BE2C (cell line): ENCODE measurements around the gene CAMTA1.

Source experiments
- DNase-seq: peaks from one replicate; pipeline ENCODE4 v3.0.0-alpha.2; 2020
- H3K27me3 ChIP-seq: fragments of 250-450 bp; sonication (Bioruptor Pico); 2 replicates; pipeline ENCODE4 v1.5.1; 2020; ENCODE audit warnings: mild to moderate bottlenecking
- H3K36me3 ChIP-seq: fragments of 250-450 bp; sonication (Bioruptor Pico); 2 replicates; pipeline ENCODE4 v1.5.1; 2020; ENCODE audit warnings: mild to moderate bottlenecking
- H3K4me1 ChIP-seq: fragments of 250-450 bp; sonication (Bioruptor Pico); 2 replicates; pipeline ENCODE4 v1.5.1; 2020
- H3K4me3 ChIP-seq: 2 replicates; pipeline ENCODE4 v1.5.1; 2011; ENCODE audit warnings: low read depth, low read length
- H3K9me3 ChIP-seq: fragments of 250-450 bp; sonication (Bioruptor Pico); 2 replicates; pipeline ENCODE4 v1.5.1; 2020
- CTCF ChIP-seq: IDR thresholded peaks from 2 replicates; pipeline ENCODE4 v1.5.1; 2012; ENCODE audit warnings: mild to moderate bottlenecking, low read depth, low read length

The CAMTA1 gene

GRCh38 chr1:7453038-7453437, 667.8 kb downstream of the CAMTA1 start:
- Histone ChIP-seq H3K36me3 (no peaks in the 10 kb centered on the region), H3K4me1 (peaks cover 21% of the 10 kb centered on the region), H3K4me3 (no peak overlapping the region), H3K27me3 (no peaks in the 10 kb centered on the region), H3K9me3 (no peaks in the 10 kb centered on the region)
- no peak for DNase-seq
- no peak for TF ChIP-seq CTCF

GRCh38 chr1:7454052-7454815, 669.0 kb downstream of the CAMTA1 start:
- Histone ChIP-seq H3K36me3 (no peaks in the 10 kb centered on the region), H3K9me3 (no peaks in the 10 kb centered on the region), H3K27me3 (no peaks in the 10 kb centered on the region), H3K4me3 (no peak overlapping the region), H3K4me1 (peaks cover 27% of the 10 kb centered on the region)
- peak; percentile 48 for TF ChIP-seq CTCF
- peak; percentile 53 for DNase-seq

GRCh38 chr1:7454895-7455784, 669.9 kb downstream of the CAMTA1 start:
- no peaks in the 10 kb centered on the region for H3K27me3 ChIP-seq
- no peaks in the 10 kb centered on the region for H3K36me3 ChIP-seq
- DNase-seq, result no peak
- H3K9me3 ChIP-seq, result no peaks in the 10 kb centered on the region
- TF ChIP-seq CTCF, result no peak
- peaks cover 27% of the 10 kb centered on the region for H3K4me1 ChIP-seq
- no peak overlapping the region for H3K4me3 ChIP-seq

GRCh38 chr1:7455796-7456721, 670.8 kb downstream of the CAMTA1 start:
- TF ChIP-seq CTCF, result no peak
- no peak overlapping the region for H3K4me3 ChIP-seq
- H3K36me3 ChIP-seq, result no peaks in the 10 kb centered on the region
- H3K9me3 ChIP-seq, result no peaks in the 10 kb centered on the region
- peak; percentile 49 for DNase-seq
- H3K4me1 ChIP-seq, result peaks cover 27% of the 10 kb centered on the region
- H3K27me3 ChIP-seq, result no peaks in the 10 kb centered on the region

- DNase-seq, result no peak
- Histone ChIP-seq H3K4me3 (no peak overlapping the region), H3K27me3 (no peaks in the 10 kb centered on the region), H3K4me1 (peaks cover 27% of the 10 kb centered on the region), H3K36me3 (no peaks in the 10 kb centered on the region), H3K9me3 (no peaks in the 10 kb centered on the region)
- no peak for TF ChIP-seq CTCF
These were observed 671.4 kb downstream of the CAMTA1 start for GRCh38 chr1:7456722-7457082.
